Astrocyte (in vitro differentiated cells and primary cell): ENCODE measurements around the gene TP53AIP1.

ENCODE experiments used
- EZH2 ChIP-seq: IDR thresholded peaks from 2 replicates; pipeline ENCODE4 v1.6.1; 2012; ENCODE audit warnings: mild to moderate bottlenecking, low read length, inconsistent platforms; ENCODE audit not compliant: insufficient read depth
- TF ChIP-seq, protein P1 (sequence below): IDR thresholded peaks from 2 replicates; pipeline ENCODE4 v1.5.1; 2011; ENCODE audit warnings: low read depth, mild to moderate bottlenecking, inconsistent platforms, low read length, moderate library complexity; ENCODE audit not compliant: insufficient read depth

DNA sequence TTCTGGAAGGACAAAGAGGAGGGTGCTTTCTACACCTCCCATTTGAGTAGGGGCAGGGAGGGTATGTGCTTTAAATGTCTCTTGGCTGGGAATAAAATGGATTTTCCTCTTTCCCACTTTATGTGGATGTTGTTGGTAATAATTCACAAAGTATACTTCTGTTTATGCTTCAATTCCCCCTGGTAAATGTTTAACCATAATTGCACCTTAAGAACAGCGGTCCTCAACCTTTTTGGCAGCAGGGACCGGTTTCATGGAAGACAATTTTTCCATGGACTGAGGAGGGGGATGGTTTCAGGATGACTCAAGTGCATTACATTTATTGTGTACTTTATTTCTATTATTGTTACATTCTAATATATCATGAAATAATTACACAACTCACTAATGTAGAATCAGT is 4.0 kb upstream of the TP53AIP1 start:
- TF ChIP-seq, protein P1, sequence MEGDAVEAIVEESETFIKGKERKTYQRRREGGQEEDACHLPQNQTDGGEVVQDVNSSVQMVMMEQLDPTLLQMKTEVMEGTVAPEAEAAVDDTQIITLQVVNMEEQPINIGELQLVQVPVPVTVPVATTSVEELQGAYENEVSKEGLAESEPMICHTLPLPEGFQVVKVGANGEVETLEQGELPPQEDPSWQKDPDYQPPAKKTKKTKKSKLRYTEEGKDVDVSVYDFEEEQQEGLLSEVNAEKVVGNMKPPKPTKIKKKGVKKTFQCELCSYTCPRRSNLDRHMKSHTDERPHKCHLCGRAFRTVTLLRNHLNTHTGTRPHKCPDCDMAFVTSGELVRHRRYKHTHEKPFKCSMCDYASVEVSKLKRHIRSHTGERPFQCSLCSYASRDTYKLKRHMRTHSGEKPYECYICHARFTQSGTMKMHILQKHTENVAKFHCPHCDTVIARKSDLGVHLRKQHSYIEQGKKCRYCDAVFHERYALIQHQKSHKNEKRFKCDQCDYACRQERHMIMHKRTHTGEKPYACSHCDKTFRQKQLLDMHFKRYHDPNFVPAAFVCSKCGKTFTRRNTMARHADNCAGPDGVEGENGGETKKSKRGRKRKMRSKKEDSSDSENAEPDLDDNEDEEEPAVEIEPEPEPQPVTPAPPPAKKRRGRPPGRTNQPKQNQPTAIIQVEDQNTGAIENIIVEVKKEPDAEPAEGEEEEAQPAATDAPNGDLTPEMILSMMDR, result no peak
- no peak for TF ChIP-seq EZH2
